Retina (tissue), 1 donor: Measurements from ENCODE around the gene STK32A.

Experiments
- DNase-seq: peaks from one replicate; pipeline ENCODE4 v3.0.0-alpha.2; 2016

Gene STK32A

DNA sequence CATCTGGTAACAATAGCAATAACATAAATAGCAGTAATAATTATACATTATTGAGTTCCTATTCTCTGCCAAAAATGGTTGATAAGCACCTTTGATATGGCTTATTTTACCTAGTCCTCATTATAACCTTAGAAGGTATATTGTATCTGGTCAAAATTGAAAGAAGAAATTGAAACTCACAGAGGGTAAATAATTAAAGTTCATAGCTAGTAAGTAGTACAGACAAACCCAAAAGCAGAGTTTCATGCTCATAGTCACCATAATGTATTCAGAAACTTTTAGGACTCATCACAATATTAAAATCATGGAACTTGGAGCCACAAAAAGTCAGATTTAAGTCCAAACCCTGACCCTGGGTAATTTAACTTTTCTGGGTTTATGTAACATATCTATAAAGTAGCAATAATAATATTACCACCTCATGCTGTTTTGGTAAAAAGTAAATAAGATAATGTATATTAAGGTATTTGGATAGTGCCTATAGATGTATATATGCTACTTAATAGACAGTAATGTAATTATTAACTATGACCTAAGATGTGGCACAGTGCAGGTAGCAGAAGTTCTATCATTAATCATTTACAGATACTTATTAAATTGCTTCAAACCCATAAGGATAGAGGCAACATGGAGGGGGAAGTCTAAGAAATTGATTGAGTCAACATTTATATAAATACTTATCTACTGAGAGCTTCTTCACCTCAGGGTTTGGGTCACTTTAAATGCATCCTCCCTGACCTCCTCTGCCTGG is 32.4 kb downstream of the STK32A start:
- DNase-seq = no peak

DNA sequence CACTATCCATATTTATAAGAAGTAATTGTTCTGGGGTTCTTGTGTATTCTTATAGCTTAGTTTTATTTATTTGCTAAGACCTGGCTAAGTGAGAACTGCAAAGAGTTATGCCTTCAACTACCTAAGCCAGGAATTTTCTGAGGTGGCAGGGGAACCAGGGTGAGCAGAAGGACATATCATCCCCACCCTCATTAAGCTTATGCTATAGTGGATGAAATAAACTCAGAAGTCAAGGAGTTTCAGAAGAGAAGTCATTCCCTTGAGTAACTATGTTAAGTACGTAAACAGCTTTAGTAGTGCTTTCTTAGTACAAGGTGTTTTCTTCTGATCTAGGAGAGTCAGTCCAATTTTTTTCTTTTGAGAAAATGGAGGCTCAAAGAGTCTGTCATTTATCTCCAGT is 41.7 kb downstream of the STK32A start:
- DNase-seq = no peak

GRCh38 chr5:147286296-147286695 is 51.5 kb downstream of the STK32A start:
- no peak for DNase-seq

GRCh38 chr5:147287110-147287509 is 52.3 kb downstream of the STK32A start:
- no peak for DNase-seq

DNA sequence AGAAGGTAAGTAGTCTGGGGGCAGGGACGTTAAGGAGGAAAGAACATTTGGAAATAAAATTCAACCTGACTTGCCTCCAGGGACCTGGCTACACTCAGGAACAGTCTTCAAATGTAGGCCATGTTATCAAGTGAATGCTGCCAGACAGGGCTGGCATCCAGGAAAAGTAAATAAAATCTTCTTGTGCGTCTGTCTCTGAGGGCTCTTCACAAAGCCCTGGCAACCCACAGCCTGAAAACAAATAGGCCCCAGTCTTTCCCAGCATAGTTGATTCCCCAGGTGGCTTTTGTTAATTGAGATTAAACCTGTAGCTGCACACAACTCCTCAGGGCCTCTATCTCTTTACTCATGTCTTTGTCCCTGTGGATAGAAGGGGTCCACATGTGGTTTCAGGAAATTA is 55.4 kb downstream of the STK32A start:
- DNase-seq = no peak

DNA sequence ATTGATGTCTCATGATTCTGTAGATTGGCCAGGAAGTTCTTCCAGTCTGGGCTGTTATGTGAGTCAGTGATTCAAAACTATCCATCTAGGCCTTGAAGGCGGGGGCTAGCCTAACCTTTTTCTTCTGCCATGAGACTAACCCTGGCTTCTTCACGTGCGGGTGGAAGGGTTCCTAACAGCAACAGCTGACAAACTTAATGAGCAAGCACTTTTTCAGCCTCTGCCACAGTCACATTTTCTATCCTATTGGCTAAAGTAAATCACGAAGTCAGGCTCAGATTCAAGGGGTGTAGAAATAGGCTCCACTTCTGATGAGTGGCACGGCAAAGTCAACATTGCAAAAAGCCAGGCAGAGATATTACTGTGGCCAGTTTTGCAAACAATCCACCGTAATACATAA is 68.4 kb downstream of the STK32A start:
- no peak for DNase-seq

GRCh38 chr5:147303976-147304375 is 69.2 kb downstream of the STK32A start:
- DNase-seq = no peak

- DNase-seq = no peak
These were observed 70.3 kb downstream of the STK32A start for GRCh38 chr5:147305147-147305546.

DNA sequence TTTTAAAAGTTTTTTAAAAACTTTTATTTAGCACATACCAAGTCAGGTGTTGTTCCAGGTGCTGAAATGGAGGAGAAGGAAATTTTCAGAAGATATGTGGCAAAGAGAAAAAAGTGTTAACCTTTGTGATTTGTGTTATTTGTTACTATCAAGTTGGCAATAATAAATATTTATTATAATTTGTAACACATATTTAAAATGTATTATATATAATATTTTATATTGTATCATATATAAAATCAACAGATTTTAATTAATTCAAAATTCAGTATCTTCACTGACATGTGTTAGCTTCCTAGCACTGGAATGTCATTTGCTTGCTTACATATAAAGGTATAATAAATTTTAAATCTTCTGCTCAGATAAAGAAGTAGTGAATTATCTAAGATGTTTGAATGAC is 71.5 kb downstream of the STK32A start:
- DNase-seq = no peak

GRCh38 chr5:147307170-147307569 is 72.3 kb downstream of the STK32A start:
- DNase-seq = no peak

- no peak for DNase-seq
These were observed 74.8 kb downstream of the STK32A start for GRCh38 chr5:147309621-147310020.

- DNase-seq = no peak
These were observed 75.4 kb downstream of the STK32A start for GRCh38 chr5:147310059-147310704.

DNA sequence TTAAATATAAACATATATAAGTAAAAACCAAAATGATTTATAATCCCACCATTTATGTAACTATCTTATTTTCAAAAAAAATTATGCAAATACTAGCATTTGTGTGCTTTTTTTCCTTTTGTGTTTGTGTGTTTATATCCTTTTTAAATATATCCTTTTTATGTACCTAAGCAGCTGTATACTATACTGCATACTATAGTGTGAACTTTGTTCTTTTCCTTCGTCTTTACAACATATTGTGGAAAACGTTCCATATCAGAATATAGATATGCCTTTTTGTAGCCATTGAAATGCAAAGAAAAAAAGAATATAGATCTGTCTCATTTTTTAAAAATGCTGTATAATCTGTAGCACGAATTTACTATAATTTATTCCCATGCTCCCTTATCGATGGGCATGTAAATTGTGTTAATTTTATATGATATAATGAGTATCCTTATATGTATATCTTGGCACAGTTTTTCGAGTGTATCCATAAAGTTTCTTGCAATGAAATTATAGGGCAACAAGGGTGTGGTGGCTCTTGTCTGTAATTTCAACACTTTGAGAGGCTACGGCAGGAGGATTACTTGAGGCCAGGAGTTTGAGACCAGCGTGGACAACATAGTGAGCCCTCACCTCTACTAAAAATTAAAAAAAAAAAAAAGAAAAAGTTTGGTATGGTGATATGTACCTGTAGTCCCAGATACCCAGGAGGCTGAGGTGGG is 83.3 kb downstream of the STK32A start:
- DNase-seq = no peak

DNA sequence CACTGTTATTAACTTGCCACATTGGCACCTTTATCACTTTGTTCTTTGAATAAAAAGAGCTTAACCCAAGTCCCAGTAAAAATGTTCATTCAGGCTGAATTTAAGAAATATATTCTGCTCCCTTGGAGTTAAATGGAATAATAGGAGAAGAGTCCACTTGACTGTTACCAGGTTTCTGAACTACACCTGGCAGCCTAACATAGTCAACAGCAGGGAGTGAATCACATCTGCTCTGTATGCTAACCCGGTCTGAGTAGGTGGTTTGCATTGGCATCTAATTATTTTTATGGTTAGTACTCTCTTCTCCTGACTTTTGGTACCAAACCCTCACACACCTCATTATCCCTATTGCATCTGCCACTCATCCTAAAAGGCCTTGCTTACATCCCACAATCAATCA is 86.7 kb downstream of the STK32A start:
- DNase-seq = no peak

DNA sequence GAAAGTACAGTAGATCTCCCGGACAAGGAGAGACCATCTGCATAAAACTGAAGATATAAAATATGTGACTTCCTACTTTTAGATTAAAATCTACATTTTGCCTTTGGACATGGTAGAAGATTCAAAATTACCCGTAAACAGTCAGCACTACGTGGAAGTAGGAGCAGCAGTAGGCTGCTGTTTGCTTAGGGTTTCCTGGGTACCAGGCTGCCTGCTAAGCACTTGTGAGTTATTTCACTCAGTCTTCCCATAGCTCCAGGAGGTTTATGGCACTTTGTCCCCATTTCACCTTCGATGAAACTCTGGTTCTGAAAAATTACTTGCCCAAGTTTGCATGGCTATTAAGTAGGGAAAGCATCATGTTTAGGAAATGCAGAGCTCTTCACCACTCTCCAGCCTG is 92.6 kb downstream of the STK32A start:
- DNase-seq = no peak

GRCh38 chr5:147327905-147328304 is 93.1 kb downstream of the STK32A start:
- DNase-seq = no peak

DNA sequence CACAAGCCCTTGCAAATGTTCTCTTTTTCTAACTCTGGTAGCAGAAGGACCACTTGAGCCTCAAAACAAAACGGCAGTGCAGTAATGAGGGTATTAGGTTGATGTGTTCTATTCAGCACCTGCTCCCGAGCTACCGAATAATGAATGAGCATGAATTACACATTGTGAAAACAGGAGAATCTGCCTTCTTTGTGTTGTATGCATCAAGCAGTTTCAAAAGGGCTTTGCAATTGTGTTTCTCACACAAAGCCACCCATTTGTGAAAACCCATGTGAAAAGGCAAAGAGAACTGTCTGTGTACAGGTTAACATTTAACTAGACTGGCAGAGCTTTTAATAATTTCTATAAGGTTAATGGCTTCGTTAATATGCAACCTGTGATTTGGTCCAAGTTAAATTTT is 97.8 kb downstream of the STK32A start:
- peak; percentile 48 for DNase-seq

GRCh38 chr5:147336876-147337275 is 102.0 kb downstream of the STK32A start:
- DNase-seq = no peak

GRCh38 chr5:147339313-147339712 is 104.5 kb downstream of the STK32A start:
- DNase-seq = no peak

GRCh38 chr5:147340941-147341340 is 106.1 kb downstream of the STK32A start:
- no peak for DNase-seq

DNA sequence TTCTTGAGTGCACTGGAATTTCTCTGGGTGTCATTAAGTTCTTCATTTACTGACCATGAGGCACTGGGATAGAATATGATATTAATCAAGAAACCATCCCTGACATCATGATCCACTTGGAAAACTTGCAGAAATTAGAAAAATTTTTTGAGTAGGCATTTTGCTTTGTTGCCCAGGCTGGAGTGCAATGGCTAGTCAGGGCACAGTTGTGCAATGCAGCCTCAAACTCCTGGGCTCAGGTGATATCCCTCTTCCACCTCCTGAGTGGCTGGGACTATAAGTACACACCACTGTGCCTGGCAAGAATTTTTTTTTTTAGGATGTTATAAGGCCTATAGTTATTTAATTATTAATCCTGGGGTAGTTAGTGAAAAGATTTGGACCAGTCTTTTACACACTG is 106.5 kb downstream of the STK32A start:
- DNase-seq = no peak

- DNase-seq = no peak
These were observed 110.0 kb downstream of the STK32A start for GRCh38 chr5:147344861-147345260.

GRCh38 chr5:147346006-147346561 is 111.3 kb downstream of the STK32A start:
- DNase-seq = no peak

GRCh38 chr5:147348046-147348445 is 113.2 kb downstream of the STK32A start:
- no peak for DNase-seq
